NCI-H146 treated with DMSO at 0.1 percent for 48 hours (cell line): ENCODE results near the gene SYT5.
"Not testable (repeated sequence)": the region's sequence is repeated elsewhere in the genome, so short reads cannot be mapped to it uniquely, and the experiment has no call there.

Experiments used
- DNase-seq: peaks from one replicate; lab custom pipeline; 2025; ENCODE audit not compliant: unreplicated experiment; lab: John Stamatoyannopoulos, UW

The SYT5 gene

GRCh38 chr19:55172318-55172717 is 7.8 kb downstream of the SYT5 start:
- DNase-seq: not testable (repeated sequence)

- DNase-seq: no peak
Measured at GRCh38 chr19:55171440-55171839, 8.6 kb downstream of the SYT5 start.

GRCh38 chr19:55169136-55169535 is 11.0 kb downstream of the SYT5 start:
- DNase-seq: no peak

- DNase-seq: peak; percentile 97
Measured at GRCh38 chr19:55166530-55167268, 13.4 kb downstream of the SYT5 start, which contains the start of gene DNAAF3. DNAAF3 (minus strand) TSS chr19:55166613; CDS start chr19:55166413, 200 bp downstream.

- DNase-seq: peak; percentile 71
Measured at GRCh38 chr19:55165952-55166529, 14.0 kb downstream of the SYT5 start.

GRCh38 chr19:55161571-55162322 is 18.3 kb downstream of the SYT5 start:
- DNase-seq: no peak

GRCh38 chr19:55160986-55161365 is 19.1 kb downstream of the SYT5 start:
- no peak for DNase-seq

- peak; percentile 93 for DNase-seq
Measured at GRCh38 chr19:55160128-55160985, 19.7 kb downstream of the SYT5 start.

GRCh38 chr19:55158848-55159749 is 21.0 kb downstream of the SYT5 start:
- no peak for DNase-seq

GRCh38 chr19:55158423-55158822 is 21.7 kb downstream of the SYT5 start:
- no peak for DNase-seq

- DNase-seq: no peak
Measured at GRCh38 chr19:55157064-55157908, 22.8 kb downstream of the SYT5 start, which contains the start of gene TNNI3. TNNI3 (minus strand) TSS chr19:55157732; CDS start chr19:55157589, 143 bp downstream.

- peak; percentile 90 for DNase-seq
Measured at GRCh38 chr19:55156202-55157063, 23.7 kb downstream of the SYT5 start.

- DNase-seq: not testable (repeated sequence)
Measured at GRCh38 chr19:55155784-55156183, 24.3 kb downstream of the SYT5 start.

- no peak for DNase-seq
Measured at GRCh38 chr19:55153652-55154264, 26.3 kb downstream of the SYT5 start.

GRCh38 chr19:55152017-55152416 is 28.1 kb downstream of the SYT5 start:
- no peak for DNase-seq

- no peak for DNase-seq
Measured at GRCh38 chr19:55149078-55150003, 30.7 kb downstream of the SYT5 start, which contains the start of gene TNNT1. TNNT1 (minus strand) TSS chr19:55149206; CDS start chr19:55147157, 2,049 bp downstream.
